ENCODE results near the gene PPP5C.
"Not testable (repeated sequence)": the region's sequence is repeated elsewhere in the genome, so short reads cannot be mapped to it uniquely, and the experiment has no call there.

Gene PPP5C

DNA sequence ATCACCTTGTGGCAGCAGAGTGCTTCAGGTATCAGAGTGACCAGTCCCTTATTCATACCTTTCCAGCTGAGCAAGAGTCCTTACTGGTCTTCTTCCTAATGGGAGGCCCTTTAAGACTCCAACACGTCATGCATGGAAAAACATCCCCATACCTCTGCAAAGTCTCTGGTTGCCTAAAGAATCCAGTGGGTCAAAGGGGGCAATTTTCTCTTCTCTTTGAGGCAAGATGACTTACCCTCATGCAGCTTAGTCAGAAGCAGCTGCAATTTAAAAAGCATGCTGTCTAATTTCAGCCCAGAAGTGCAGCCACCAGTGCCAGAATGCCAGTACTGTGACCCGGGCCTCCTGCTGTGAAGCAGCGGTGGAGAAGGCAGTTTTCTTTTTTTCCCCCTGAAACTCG, 18.7 kb downstream of the PPP5C start:
- no peak for DNase-seq (ENCODE audit: low read depth)

DNA sequence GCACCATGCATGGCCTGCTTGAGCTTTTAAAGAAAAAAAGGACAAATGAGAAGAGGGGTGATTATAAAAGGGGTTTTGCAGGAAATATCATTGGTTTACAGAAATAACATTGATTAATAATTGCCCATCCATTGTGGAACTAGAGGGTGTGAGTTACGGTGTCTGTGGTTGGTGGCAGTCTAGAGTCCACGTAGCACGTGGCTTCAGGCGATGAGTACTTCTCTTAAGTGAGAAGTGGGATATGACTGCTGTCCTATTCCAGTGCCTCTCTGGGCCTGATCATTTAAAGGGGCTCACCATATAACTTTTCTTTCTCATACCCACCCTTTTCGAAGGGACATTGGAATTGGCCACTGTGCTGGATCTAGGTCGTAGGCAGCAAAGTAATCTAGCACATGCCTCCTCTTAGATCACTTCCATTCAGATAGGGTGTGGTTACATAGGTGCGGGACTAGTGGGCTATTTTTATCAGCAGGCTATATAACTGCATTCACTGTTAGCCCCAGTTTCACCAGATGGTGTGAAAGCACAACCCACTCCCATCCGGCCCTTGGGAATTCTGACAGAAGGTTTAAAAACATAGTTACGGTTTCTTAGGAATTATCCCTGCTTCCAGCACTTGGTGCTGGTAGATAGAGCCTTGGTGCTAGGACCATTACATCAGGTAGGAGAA, 19.9 kb downstream of the PPP5C start:
- DNase-seq (ENCODE audit: low read depth), result no peak

DNA sequence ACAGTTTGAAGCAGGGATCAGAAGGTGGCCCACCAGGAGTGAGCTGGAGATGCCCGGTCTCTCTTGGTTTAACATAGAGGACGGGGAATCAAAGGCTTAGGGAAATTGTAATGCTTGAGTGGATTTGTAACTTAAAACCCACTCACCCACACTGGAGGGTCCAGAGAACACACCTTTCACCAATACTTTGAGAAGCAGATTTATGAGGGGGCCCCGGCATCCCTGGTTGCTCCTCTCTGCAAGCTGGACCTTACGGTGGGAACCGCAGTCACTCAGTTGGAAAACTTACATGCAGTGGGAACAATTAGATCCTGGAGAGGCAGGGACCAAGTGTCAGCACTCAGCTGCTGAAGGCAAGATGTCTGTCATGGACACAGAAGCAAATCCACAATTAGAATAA, 20.5 kb downstream of the PPP5C start:
- DNase-seq (ENCODE audit: low read depth), result no peak

DNA sequence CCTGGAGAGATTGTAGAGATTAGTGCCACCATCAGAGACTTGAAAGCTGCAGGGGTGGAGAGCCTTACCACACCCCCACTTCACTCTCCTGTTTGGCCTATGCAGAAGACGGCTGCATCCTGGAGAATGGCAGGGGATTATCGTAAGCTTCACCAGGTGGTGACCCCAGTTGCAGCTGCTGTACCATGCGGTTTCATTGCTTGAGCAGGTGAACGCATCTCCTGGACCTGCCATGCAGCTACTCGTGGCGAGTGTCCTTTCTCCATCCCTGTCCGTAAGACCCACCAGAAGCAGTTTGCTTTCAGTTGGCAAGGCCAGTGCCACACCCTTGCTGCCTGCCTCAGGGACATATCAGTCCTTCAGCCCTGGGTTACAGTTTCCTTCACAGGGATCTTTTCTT, 21.2 kb downstream of the PPP5C start:
- DNase-seq (ENCODE audit: low read depth), result no peak

DNA sequence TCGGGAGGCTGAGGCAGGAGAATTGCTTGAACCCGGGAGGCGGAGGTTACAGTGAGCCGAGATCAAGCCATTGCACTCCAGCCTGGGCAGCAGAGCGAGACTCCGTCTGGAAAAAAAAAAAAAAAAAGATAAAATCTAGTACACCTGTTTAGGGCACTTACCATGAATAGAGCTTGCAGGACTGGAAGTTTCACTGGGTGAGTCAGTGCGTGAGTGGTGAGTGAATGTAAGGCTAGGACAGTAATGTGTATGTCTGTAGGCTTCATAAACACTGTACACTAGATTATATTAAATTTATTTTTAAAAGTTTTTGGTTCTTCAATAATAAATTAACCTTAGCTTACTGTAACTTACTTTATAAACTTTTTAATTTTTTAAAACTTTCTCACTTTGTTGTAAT, 22.9 kb downstream of the PPP5C start:
- DNase-seq (ENCODE audit: low read depth), result no peak

DNA sequence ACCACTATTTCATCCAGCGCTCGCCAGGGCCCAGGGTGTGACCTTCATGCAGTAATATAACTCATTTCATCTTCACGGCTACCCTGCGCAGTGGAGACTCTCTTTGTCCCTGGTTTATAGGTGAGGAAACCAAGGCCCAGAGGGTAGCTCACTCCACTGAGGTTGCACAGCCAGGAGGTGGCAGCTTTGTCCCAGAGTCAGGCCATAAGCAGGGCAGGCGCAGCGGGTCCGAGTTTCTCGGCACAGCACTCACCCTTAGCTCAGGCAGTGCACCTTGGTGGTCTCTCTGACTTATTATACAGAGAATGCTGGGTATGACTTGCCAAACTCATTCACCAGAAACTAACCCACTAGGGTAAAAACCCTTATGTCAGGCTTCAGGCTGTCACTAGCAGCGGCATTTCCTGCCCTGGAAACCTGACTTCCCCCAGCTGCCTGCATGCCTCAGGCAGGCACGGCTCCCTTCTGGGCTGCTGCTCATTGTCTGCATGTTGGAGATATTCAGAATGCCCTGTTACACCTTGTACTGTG, 24.5 kb downstream of the PPP5C start:
- DNase-seq (ENCODE audit: low read depth), result no peak

DNA sequence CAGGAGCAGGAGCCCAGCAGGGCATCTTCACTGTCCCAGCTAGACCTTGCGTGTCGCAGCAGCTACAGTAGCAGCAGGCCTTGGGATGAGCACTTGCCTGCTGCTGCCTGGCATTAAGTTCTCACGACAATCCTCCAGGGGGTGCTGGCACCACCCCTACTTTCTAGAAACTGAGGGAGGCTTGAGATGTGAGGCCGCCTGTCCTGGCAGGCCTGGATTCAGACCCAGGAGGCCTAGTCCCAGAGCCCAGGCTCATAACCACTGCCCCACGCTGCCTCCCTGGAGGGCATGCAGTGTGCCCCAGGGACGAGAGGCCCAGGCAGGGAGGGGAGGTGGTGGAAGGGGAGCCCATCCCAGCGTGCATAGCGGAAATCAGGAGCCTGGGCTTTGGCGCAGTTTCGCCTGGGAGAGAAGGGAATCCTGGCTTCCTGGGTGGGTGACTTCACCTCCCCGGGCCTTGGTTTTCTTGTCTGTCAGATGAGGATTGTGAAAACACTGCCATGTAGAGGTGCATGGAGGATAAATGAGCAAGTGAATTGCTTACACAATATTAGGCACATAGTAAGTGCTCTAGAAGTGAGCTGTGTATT, 26.1 kb downstream of the PPP5C start:
- DNase-seq (ENCODE audit: low read depth), result peak; percentile 33

DNA sequence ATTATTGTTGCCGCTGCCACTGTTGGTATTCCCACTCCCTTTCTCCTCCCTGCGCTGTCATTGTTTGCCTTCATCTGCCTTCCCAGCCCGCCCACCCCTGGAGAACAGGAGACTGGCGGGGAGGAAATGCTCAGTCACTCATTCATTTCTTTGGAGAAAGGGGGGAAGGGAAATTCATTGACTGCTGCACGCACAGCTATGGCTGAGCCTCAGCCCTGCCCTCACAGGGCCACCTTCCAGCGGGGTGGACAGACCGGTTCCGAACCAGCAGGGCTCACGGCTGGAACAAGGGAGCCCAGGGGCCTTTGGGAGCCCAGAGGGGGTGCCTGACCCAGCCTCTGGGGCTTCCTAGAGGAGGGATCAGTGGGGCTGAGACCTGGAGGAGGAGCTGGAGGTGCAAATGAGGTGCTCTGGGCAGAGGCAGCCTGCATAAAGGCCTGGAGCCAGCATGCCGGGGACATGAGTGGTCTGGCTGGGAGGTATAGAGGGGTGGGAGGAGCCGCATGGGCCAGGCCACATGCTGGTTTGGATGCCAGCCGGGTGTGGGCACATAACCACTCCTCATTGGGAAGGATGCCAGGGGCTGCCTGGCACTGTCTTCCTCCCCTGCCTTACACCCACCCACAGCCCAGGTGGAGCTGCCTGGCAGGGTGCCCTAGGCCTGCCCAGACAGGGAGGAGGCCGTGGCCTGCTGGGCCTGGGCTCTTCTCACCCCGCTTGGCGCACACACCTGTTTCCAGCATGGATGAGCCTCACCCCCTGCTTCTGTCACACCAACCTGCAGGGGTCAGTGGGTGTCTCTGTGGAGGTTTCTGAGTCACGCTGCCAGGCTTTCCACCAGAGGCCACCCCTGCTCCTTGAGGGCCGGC, 26.8 kb downstream of the PPP5C start:
- DNase-seq (ENCODE audit: low read depth), result peak; percentile 32

DNA sequence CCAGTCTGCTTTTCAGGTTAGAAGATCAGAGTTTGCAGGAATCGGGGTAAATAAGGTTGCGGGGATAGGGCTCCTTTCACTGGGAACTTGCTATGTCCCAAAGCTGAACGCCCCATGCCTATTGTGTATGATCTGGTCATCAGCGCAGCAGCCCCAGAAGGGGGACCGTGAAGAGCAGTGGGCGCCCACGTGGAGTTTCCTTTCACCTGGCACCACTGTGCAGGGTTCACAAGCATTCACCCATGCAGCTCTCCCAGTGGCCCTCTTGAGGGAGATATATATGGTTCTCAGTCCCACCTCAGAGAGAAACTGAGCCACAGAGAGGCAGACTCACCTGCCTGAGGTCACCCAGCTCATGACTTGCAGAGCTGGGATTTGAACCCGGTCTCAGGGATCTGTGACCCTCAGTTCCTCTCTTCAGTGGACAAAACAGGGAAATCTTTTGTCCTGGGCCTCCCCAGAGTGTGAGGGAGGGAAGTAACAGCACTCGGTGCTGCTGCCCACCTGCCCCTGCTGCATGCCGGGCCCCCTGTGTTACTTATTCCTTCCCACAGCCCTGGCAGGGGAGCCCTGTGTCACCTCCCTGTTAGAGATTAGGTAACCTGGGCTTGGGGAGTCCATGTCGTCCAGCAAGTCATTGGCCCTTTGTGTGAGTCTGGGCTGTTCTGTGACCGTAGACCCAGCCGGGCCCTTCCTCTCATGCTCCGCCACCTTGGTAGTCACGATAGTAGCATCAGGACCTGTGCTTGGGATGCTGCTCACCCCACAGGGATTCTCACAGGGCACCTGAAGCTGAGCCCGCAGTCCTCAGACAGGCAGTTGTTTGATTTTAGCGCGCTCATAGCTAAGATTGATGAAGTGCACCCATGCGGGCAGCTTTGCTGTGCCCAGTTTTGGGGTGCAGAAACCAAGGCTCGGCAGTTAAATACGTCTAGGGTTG, 27.9 kb downstream of the PPP5C start:
- no peak for DNase-seq (ENCODE audit: low read depth)

DNA sequence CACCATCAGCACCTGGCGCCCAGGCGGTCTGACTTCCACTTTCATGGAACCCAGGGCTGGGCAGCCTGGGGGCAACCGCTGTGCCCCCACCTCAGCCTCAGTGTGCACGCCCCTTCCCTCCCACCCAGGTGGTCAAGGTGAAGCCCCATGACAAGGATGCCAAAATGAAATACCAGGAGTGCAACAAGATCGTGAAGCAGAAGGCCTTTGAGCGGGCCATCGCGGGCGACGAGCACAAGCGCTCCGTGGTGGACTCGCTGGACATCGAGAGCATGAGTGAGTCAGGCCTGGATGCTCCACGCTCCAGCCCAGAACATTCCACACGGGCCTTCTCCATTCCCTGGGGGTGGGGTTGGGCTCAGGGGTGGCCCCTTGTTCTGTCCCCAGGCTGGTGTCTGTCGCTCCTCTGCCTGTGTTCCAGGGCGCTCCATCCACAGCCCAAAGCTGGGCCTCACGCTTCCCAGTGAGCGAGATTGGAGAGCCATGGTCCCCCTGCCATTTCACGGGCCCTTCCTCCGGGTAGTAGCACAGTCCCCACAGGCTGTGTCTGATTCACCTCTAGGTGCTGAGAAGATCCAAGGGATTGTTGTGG, 28.7 kb downstream of the PPP5C start:
- not testable (repeated sequence) for DNase-seq (ENCODE audit: low read depth)

DNA sequence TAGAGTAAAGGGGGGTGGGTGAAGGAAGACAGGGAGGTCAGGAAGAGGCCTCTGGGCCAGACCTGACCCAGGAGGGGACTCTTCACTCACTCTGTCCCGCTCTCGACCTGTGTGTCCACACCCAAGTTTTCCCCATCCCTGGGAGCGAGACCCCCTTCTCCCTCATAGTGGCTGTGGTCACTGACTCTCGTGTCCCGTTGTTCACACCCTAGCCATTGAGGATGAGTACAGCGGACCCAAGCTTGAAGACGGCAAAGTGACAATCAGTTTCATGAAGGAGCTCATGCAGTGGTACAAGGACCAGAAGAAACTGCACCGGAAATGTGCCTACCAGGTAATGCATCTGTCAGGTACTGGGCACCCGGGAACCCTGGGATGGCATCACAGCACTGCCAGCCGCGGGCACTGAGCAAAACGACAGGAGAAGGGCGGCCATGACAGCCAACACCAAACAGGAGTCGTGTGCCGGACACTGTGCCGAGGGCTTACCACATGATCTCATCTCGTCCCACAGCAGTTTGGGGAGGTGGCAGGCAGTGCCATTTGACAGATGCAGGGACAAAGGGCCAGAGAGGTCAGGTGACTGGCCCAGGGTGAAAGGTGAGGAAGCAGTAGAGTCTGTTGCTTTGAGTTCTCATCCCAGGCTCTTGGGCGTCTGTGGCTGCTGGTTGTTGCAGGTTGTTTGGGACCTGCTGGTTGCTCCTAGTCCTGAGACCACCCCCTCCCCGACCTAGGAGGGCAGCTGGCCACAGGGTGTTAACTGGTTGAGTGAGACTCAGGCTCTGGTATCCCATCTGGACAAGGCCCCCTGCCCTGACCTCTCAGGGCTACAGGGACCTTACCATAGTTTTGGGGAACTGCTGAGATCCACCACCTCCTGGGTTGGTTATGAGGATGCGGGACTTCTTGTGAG, 29.6 kb downstream of the PPP5C start:
- no peak for DNase-seq (ENCODE audit: low read depth)

DNA sequence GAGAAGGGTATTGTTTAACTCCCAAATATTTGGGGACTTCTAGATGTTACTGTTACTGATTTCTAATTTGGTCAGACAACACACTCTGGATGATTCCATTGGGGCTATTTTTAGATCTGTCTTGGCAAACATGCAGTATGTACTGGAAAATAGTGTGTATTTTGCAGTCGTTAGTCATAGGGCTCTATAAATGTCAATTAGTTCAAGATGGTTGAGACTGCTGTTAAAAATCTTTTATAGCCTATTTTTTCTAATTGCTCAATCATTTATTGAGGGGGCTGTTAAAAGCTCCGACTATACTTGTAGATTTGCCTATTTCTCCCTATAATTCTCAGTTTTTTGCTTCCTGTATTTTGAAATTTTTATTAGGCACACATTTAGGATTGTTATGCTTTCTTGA, 31.4 kb downstream of the PPP5C start:
- peak; percentile 83 for DNase-seq (ENCODE audit: low read depth)

DNA sequence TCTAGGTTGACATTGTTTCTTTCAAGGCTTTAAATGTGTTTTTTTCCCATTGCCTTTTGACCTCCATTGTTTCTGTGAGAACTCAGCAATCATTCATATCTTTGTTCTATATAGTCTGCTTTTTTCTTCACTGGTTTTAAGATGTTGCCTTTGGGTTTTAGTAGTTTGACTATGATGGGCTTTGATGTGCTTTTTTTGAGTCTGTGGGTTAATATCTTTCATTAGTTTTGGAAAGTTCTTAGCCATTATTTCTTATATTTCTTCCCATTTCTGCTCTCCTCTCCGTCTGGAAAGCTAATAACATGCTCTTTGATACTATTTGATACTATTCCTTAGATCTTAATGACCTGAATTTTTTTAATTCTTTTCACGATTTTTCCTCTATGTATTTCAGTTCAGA, 33.8 kb downstream of the PPP5C start:
- DNase-seq (ENCODE audit: low read depth), result no peak

DNA sequence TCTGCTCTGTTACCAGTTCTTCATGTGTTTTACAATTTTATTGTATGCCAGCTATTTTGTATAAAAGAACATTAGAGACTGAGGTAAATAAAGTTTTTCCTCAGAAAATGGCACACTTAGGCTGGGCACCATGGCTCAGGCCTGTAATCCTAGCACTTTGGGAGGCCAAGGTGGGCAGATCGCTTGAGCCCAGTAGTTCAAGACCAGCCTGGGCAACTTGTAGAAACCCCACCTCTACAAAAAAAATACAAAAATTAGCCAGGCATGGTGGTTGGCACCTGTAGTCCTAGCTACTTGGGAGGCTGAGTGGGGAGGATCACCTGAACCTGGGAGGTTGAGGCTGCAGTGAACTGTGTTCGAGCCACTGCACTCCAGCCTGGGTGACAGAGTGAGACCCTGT, 34.5 kb downstream of the PPP5C start:
- DNase-seq (ENCODE audit: low read depth), result no peak

DNA sequence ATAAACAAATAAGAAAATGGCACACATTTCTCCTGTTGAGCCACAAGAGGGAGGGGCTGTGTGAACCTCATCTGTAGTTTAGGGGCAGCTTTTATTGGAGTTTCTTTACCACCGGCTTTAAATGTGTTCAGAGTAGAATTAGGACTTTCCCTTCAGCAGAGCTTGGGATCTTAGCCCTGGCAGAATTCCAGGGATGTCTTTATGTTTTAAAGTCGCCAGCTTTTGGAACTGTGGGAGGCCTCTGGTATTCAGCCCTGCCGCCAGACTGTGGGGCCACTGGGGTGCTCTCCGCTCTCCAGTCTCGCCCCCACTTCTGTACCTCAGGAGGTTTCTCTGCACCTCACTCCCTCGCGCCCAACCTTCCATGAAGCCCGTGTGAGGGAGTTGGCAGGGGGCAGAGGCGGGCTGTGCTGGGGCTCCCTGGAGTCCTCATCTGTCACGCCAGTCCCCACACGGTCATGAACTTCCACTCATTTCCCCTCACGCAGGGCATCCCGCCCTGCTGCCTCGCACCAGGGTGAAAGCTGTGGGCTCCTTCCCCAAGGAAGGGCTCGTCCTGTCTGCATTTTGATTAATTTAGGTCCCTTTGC, 35.0 kb downstream of the PPP5C start:
- no peak for DNase-seq (ENCODE audit: low read depth)

DNA sequence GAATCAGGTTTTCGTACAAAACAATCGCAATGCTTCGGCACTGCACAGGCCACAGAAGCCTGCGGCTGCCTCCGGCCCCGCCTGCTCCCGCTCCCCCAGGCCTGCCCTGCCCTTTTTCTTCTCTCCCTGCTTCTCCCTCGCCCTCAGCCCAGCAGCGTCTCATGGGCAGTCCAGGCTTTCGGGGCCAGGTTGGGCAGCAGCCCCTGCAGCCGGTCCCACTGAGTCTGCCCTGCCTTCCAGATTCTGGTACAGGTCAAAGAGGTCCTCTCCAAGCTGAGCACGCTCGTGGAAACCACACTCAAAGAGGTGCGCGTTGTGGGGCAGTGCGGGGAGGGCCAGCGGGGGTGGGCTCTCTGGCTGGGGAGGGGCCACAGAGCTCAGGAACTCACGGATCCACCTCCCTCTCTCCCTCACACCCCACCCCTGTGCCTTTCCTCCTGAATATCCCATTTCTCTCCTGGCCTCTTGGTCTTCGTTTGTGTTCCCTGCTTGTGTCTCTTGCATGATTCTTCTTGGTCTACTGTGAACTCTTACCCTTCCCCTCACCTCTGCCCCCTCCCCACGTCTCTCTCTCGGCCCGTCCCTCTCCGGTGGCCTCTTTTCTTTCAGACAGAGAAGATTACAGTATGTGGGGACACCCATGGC, 36.4 kb downstream of the PPP5C start:
- no peak for DNase-seq (ENCODE audit: low read depth)

DNA sequence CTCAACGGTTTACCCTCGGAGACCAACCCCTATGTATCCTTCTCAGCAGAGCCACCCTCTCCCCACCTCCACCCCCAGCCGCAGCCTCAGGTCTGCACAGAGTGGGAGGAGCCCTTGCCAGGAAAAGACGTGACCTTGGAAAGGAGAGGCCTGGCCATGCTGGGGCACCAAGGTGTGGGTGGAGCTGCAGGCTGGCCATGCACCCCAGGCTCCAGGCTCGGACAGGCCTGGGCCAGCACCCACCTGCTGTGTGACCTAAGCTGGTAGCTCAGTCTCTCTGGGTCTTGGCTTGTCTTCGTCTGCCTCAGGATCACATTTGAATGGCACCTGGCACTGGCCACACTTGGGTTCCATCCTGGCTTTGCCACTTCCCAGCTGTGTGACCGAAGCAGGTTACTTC, 37.0 kb downstream of the PPP5C start:
- no peak for DNase-seq (ENCODE audit: low read depth)

DNA sequence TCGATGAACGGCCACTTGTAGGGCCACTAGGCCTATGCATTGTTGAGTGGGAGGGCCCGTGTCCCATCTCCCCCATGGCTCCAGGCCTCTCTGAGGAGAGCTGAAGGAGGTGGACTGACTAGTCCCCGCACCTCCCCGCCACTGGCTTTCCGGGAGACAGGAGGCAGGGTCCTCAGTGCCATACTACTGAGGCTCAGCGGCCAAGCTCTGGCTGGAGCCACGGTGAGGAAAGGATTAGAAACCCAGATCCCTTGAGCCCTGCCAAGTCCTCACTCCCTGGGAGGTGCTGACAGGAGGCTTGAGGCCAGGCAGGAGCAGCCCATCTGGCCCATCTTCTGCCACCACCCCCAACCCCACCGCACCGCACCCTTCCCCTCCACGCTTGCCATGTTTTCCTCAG, 37.5 kb downstream of the PPP5C start:
- no peak for DNase-seq (ENCODE audit: low read depth)

DNA sequence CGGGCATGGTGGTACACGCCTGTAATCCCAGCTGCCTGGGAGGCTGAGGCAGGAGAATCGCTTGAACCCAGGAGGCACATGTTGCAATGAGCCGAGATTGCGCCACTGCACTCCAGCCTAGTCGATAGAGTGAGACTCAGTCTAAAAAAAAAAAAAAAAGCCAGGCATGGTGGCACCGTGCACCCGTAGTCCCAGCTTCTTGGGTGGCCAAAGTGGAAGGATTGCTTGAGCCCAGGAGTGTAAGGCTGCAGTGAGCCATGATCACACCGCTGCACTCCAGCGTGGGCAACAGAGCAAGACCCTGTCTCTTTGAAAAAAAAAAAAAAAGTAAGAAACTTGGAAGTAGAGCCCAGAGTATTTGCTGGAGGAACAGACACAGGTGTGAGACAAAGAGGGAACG, 38.7 kb downstream of the PPP5C start:
- no peak for DNase-seq (ENCODE audit: low read depth)

DNA sequence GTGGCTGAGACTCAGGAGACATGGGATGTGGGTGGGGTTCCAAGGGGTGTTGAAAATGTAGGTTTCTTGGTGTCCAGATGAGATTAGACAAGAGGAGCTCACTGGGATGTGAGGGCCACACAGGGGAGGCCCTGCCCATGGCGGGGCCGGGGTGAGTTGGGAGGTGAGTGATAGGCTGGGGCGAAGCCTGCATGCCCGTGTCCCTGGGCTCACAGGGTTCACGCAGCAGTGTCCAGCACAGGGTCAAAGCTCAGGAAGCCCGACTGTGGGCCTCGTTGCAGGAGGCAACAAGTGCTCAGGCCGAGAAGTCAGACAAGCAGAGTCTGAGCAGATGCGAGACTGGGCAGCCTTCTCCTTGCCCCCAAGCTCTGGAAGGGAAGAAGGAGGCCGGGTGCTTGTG, 39.3 kb downstream of the PPP5C start:
- DNase-seq (ENCODE audit: low read depth), result no peak
